Measurements from ENCODE around the gene SIL1.

GRCh38 chr5:139088024-139088423, 110.1 kb downstream of the SIL1 start:
- no peak for TF ChIP-seq EZH2 (IDR thresholded peaks at IDR 0.05; ENCODE audit: low read length, missing control alignments)
- TF ChIP-seq CTCF (conservative IDR thresholded peaks at IDR 0.05 in 1 of 2, IDR thresholded peaks at IDR 0.05 in 1 of 2; ENCODE audit: low read depth in 1 of 2, low read length in 2 of 2), result no peak

Measured in fibroblast of lung (primary cell).